Testis (tissue), 2 donors: ENCODE results near the gene MAP2K7.

Source experiments
- POLR2A ChIP-seq: fragments of 450-650 bp; IDR thresholded peaks from one replicate; pipeline ENCODE4 v1.6.1; 2017; ENCODE audit warnings: antibody characterized with exemption, mild to moderate bottlenecking, moderate library complexity
- TF ChIP-seq, protein P1 (sequence below), 3 experiments: fragments of 450-650 bp in 2 of 3; fragments of 200-600 bp in 1 of 3; sonication (generic) in 1 of 3; IDR thresholded peaks; one replicate each; pipeline ENCODE4 v1.5.1; 2016 to 2019; ENCODE audit warnings: antibody characterized with exemption in 3 of 3, mild to moderate bottlenecking in 2 of 3, moderate library complexity in 1 of 3

DNA sequence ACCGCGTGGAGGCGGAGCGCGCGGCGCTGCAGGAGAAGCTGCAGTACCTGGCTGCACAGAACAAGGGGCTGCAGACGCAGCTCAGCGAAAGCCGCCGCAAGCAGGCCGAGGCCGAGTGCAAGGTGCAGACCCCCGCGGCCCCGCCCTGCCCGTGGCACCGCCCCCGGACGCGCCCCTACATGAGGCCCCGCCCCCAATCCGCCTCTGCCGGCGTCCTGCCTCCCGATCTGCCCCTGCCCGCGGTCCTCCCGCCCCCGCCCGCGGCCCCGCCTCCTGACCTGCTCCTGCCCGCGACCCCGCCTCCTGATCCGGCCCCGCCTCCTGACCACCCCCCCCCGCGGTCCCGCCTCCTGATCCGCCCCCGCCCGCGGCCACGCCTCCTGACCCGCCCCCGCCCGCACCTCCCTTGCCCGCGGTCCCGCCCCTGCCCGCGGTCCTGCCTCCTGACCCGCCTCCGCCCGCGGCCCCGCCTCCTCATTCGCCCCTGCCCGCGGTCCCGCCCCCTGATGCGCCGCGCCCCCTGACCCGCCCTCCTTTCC is 41.2 kb upstream of the MAP2K7 start:
- TF ChIP-seq, protein P1, sequence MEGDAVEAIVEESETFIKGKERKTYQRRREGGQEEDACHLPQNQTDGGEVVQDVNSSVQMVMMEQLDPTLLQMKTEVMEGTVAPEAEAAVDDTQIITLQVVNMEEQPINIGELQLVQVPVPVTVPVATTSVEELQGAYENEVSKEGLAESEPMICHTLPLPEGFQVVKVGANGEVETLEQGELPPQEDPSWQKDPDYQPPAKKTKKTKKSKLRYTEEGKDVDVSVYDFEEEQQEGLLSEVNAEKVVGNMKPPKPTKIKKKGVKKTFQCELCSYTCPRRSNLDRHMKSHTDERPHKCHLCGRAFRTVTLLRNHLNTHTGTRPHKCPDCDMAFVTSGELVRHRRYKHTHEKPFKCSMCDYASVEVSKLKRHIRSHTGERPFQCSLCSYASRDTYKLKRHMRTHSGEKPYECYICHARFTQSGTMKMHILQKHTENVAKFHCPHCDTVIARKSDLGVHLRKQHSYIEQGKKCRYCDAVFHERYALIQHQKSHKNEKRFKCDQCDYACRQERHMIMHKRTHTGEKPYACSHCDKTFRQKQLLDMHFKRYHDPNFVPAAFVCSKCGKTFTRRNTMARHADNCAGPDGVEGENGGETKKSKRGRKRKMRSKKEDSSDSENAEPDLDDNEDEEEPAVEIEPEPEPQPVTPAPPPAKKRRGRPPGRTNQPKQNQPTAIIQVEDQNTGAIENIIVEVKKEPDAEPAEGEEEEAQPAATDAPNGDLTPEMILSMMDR (IDR thresholded peaks at IDR 0.05) = no peak
- TF ChIP-seq POLR2A = no peak
